HepG2 (cell line): ENCODE measurements around the gene CDAN1. TPM values are rescaled to one million over a fixed set of nuclear protein-coding genes. Genes with fewer than 3 reads are reported as not detected.

ENCODE experiments used
- ATAC-seq: fragments of 200-7000 bp; cut with Tn5 transposase; 3 replicates; pipeline ENCODE4 v1.9.1; 2020; ENCODE audit warnings: mild to moderate bottlenecking, moderate library complexity
- BruUV-seq: library from RNA; stranded (reverse); fragments of 400-500 nt; replicated peaks from 2 replicates; lab custom pipeline; 2021; lab: Mats Ljungman, UMichigan
- CTCF ChIA-PET: fragments of 300-600 bp; formaldehyde crosslinking; extraction: SDS; loops from one replicate; lab custom pipeline; 2021; ENCODE audit warnings: low total read pairs, inconsistent platforms, low intra/inter-chr PET ratio; lab: Yijun Ruan, JAX
- POLR2A ChIA-PET: fragments of 350-600 bp; sonication (Branson Sonifier 250); formaldehyde crosslinking; loops from one replicate; lab custom pipeline; 2020; ENCODE audit warnings: antibody characterized with exemption, inconsistent platforms; lab: Yijun Ruan, JAX
- DNase-seq: peaks from one replicate; pipeline ENCODE4 v3.0.0-alpha.2; 2015; ENCODE audit warnings: low spot score
- FAIRE-seq: peaks from 3 replicates; lab custom pipeline; 2011; peaks lifted over from hg19 to GRCh38; lab: Jason Lieb, UNC
- H2AFZ ChIP-seq: one replicate; pipeline ENCODE4 v1.6.1; 2011; ENCODE audit warnings: low read length, inconsistent platforms
- H3K27ac ChIP-seq: fragments of 300-600 bp; 3 replicates; pipeline ENCODE4 v1.8.0; 2011; ENCODE audit warnings: mixed run types, mild to moderate bottlenecking, mixed read lengths, low read length, inconsistent platforms; ENCODE audit not compliant: insufficient read depth; ENCODE audit errors: extremely low read length
- H3K27me3 ChIP-seq, 2 experiments: fragments of 200-600 bp in 1 of 2; 2 replicates in 1 of 2; 3 replicates in 1 of 2; pipeline versions ENCODE4 v1.6.0 to v1.8.0; 2011; ENCODE audit warnings: low read length in 2 of 2, mild to moderate bottlenecking in 2 of 2, moderate library complexity in 2 of 2, inconsistent platforms in 1 of 2; ENCODE audit not compliant: insufficient read depth in 2 of 2, control insufficient read depth in 1 of 2
- H3K36me3 ChIP-seq, 2 experiments: fragments of 200-600 bp in 1 of 2; replicated peaks in 1 of 2; 2 replicates in 1 of 2; 3 replicates in 1 of 2; pipeline versions ENCODE4 v1.5.1 to v1.8.0; 2011; ENCODE audit warnings: low read length in 2 of 2, inconsistent platforms in 1 of 2; ENCODE audit not compliant: insufficient read depth in 2 of 2, control insufficient read depth in 1 of 2
- H3K4me1 ChIP-seq: 2 replicates; pipeline ENCODE4 v1.5.1; 2012; ENCODE audit warnings: low read length, inconsistent platforms; ENCODE audit not compliant: insufficient read depth
- H3K4me2 ChIP-seq: 2 replicates; pipeline ENCODE4 v1.6.0; 2011; ENCODE audit warnings: low read depth, low read length, inconsistent platforms
- H3K4me3 ChIP-seq, 3 experiments: fragments of 200-600 bp in 1 of 3; sonication (generic), shearing (Covaris generic) in 1 of 3; replicated peaks in 1 of 3; 2 replicates each; pipeline ENCODE4 v1.5.1; 2011 to 2016; ENCODE audit warnings: low read length in 3 of 3, inconsistent platforms in 2 of 3, low read depth in 2 of 3, mild to moderate bottlenecking in 2 of 3, control low read depth in 1 of 3, mixed read lengths in 1 of 3; ENCODE audit not compliant: insufficient read depth in 1 of 3
- H3K79me2 ChIP-seq: one replicate; pipeline ENCODE4 v1.6.1; 2011; ENCODE audit warnings: low read length, inconsistent platforms; ENCODE audit not compliant: insufficient read depth
- H3K9ac ChIP-seq: 2 replicates; pipeline ENCODE4 v1.6.0; 2011; ENCODE audit warnings: mild to moderate bottlenecking, low read depth, low read length, inconsistent platforms; ENCODE audit not compliant: insufficient read depth
- H3K9me3 ChIP-seq: 2 replicates; pipeline ENCODE4 v1.5.1; 2012; ENCODE audit warnings: mild to moderate bottlenecking, low read length
- H4K20me1 ChIP-seq: 2 replicates; pipeline ENCODE4 v1.6.0; 2011; ENCODE audit warnings: inconsistent platforms, mild to moderate bottlenecking, low read length, moderate library complexity; ENCODE audit not compliant: insufficient read depth
- KLF11 ChIP-seq: IDR thresholded peaks from 2 replicates; pipeline ENCODE4 v1.6.1; 2016; ENCODE audit warnings: missing compliant biosample characterization
- MAZ ChIP-seq, 2 experiments: sonication (generic) in 1 of 2; formaldehyde crosslinking in 1 of 2; IDR thresholded peaks; 2 replicates each; pipeline versions ENCODE4 v1.5.0 to v1.6.1; 2012 to 2020; ENCODE audit warnings: low read depth in 2 of 2, mild to moderate bottlenecking in 2 of 2, borderline replicate concordance in 1 of 2, improper control_type of control experiment in 1 of 2, low read length in 1 of 2, missing genetic modification reagents in 1 of 2, moderate library complexity in 1 of 2
- PHF8 ChIP-seq: sonication (generic); formaldehyde crosslinking; IDR thresholded peaks from 2 replicates; pipeline ENCODE4 v1.5.0; 2020; ENCODE audit warnings: missing genetic modification reagents
- PLSCR1 ChIP-seq: sonication (generic); formaldehyde crosslinking; IDR thresholded peaks from 2 replicates; pipeline ENCODE4 v1.5.0; 2020; ENCODE audit warnings: missing genetic modification reagents, mild to moderate bottlenecking, borderline replicate concordance
- RBM22 ChIP-seq: fragments of 200-400 bp; formaldehyde crosslinking; optimal IDR thresholded peaks from 2 replicates; pipeline ENCODE3; 2017; ENCODE audit warnings: mild to moderate bottlenecking, low read length, moderate library complexity
- TP53 ChIP-seq: sonication (generic); formaldehyde crosslinking; conservative IDR thresholded peaks from 2 replicates; pipeline ENCODE4 v1.4.0; 2020; ENCODE audit warnings: missing genetic modification reagents
- ZBTB7A ChIP-seq: sonication (generic); formaldehyde crosslinking; IDR thresholded peaks from 2 replicates; pipeline ENCODE4 v1.8.0; 2022; ENCODE audit warnings: mild to moderate bottlenecking, missing genetic modification reagents
- ZC3H13 ChIP-seq: sonication (generic); formaldehyde crosslinking; IDR thresholded peaks from 2 replicates; pipeline ENCODE4 v1.8.1; 2023; ENCODE audit warnings: mild to moderate bottlenecking, missing genetic modification reagents, moderate library complexity
- ZNF670 ChIP-seq: sonication (generic); formaldehyde crosslinking; IDR thresholded peaks from 2 replicates; pipeline ENCODE4 v1.8.0; 2022; ENCODE audit warnings: mild to moderate bottlenecking, missing genetic modification reagents, borderline replicate concordance
- WGBS: methylation state at CpG from one replicate; pipeline ENCODE4 v1.1.6; 2017; ENCODE audit warnings: low lambda C conversion rate; 5-methylcytosine and 5-hydroxymethylcytosine counted together
- in situ Hi-C: cut with HindIII; loops from 2 replicates; pipeline ENCODE4 v1.10.0; 2017; ENCODE audit warnings: low pct_unique_long_range_greater_than_20kb; ENCODE audit not compliant: extremely low pct_ligation_motif_present
- intact Hi-C: fragments of 100-400 bp; cut with micrococcal nuclease; formaldehyde crosslinking; loops from one replicate; pipeline ENCODE4 v1.10.0; 2022; ENCODE audit not compliant: unreplicated experiment
- polyA plus RNA-seq, 8 experiments: library from polyadenylated mRNA; depleted of rRNA in 3 of 8; stranded (reverse) in 7 of 8; unstranded in 1 of 8; fragments of >200 nt; fragmentation: Illumina TruSeq in 4 of 8; extraction: Trizol in 4 of 8; gene quantifications; 2 replicates each; pipeline versions ENCODE4 v1.2.1 to v1.2.3, GENCODE V29; 2011 to 2016; ENCODE audit warnings: low read depth in 4 of 8, missing spikeins in 1 of 8, mixed read lengths in 1 of 8; ENCODE audit not compliant: insufficient read depth in 1 of 8
- total RNA-seq, 5 experiments: library from RNA; depleted of rRNA; stranded (reverse); fragments of >200 nt; fragmentation: Illumina TruSeq; extraction: Trizol; gene quantifications; 2 replicates each; pipeline ENCODE4 v1.2.3, GENCODE V29; 2016; ENCODE audit warnings: low read depth in 1 of 5

The CDAN1 gene
- total and polyA plus RNA-seq, 2 of the 13 experiments (the other 11 are each of a cell fraction or from before 2014, with no cell fraction given): 5.0 to 16.1 TPM

- Histone ChIP-seq H3K4me1 (peaks cover 27% of the 10 kb centered on the region), H3K9me3 (no peaks in the 10 kb centered on the region), H3K27ac (no peak overlapping the region), H3K79me2 (no peaks in the 10 kb centered on the region), H3K36me3 (0 out of 5 replicates have a peak, but pooled peaks cover 0 to 1% of the 10 kb centered on the region in 2 experiments), H3K27me3 (no peaks in the 10 kb centered on the region), H2AFZ (no peak overlapping the region), H3K4me2 (no peak overlapping the region), H4K20me1 (no peaks in the 10 kb centered on the region), H3K9ac (no peak overlapping the region), H3K4me3 (no peak overlapping the region)
- BruUV-seq: no TSS peak
- FAIRE-seq (no peak), ATAC-seq (no peak), DNase-seq (no peak)
- CTCF ChIA-PET: no interaction called here
- 100% methylated on average over 4 of the region's 4 CpGs for WGBS
- POLR2A ChIA-PET: no interaction called here
- in situ Hi-C loops: loop anchor here (25.0 kb wide), 1 partner anchor 500 kb away; the partner anchor contains the start of gene EPB42
- TF ChIP-seq ZBTB7A: no peak
- no peak for TF ChIP-seq KLF11 (CRISPR knock-in tag)
- TF ChIP-seq PLSCR1: no peak
- no peak for TF ChIP-seq ZC3H13 (CRISPR knock-in tag)
- TF ChIP-seq PHF8 (CRISPR knock-in tag): no peak
- TF ChIP-seq ZNF670 (CRISPR knock-in tag): no peak
- TF ChIP-seq MAZ (IDR thresholded peaks at IDR 0.05; ENCODE audit: borderline replicate concordance, low read depth, low read length): no peak
- TF ChIP-seq MAZ (CRISPR knock-in tag; IDR thresholded peaks at IDR 0.05; ENCODE audit: low read depth): no peak
- TF ChIP-seq RBM22: no peak
- no peak for TF ChIP-seq TP53 (CRISPR knock-in tag)
- intact Hi-C loops: no loop called here
Observed at GRCh38 chr15:42712584-42712983, 24.3 kb downstream of the CDAN1 start.
